Thoracic aorta (tissue), 2 donors: Measurements from ENCODE around the gene TSPAN5. TPM values are rescaled to one million over a fixed set of nuclear protein-coding genes. Genes with fewer than 3 reads are reported as not detected.

Experiments used
- ATAC-seq: fragments of 150-250 bp; one replicate; pipeline ENCODE4 v1.8.0; 2017; ENCODE audit warnings: low read depth; ENCODE audit not compliant: insufficient number of reproducible peaks, low FRiP score
- DNase-seq: peaks from one replicate; pipeline ENCODE4 v3.0.0-alpha.2; 2020; ENCODE audit warnings: low spot score
- H3K27ac ChIP-seq, 2 donors: fragments of 200-600 bp; sonication (generic); 1 replicate in 1 of 2; 2 replicates in 1 of 2; pipeline ENCODE4 v1.5.1; 2016; ENCODE audit warnings: mild to moderate bottlenecking in 2 of 2, moderate library complexity in 2 of 2
- H3K27me3 ChIP-seq: fragments of 200-600 bp; sonication (generic); replicated peaks from 2 replicates; pipeline ENCODE4 v1.6.0; 2016; ENCODE audit warnings: mild to moderate bottlenecking; ENCODE audit not compliant: insufficient read depth
- H3K36me3 ChIP-seq: fragments of 200-600 bp; sonication (generic); one replicate; pipeline ENCODE4 v1.5.1; 2016
- H3K4me1 ChIP-seq, 2 donors: fragments of 200-600 bp; sonication (generic); 1 replicate in 1 of 2; 2 replicates in 1 of 2; pipeline versions ENCODE4 v1.5.1 to v1.6.0; 2016; ENCODE audit warnings: low read depth in 2 of 2, mild to moderate bottlenecking in 1 of 2; ENCODE audit not compliant: control insufficient read depth in 1 of 2
- H3K4me3 ChIP-seq: fragments of 200-600 bp; sonication (generic); 2 replicates; pipeline ENCODE4 v1.5.1; 2016; ENCODE audit warnings: mild to moderate bottlenecking
- H3K9me3 ChIP-seq: fragments of 200-600 bp; sonication (generic); 2 replicates; pipeline ENCODE4 v1.5.1; 2016
- total RNA-seq, 2 donors: library from RNA; depleted of rRNA; stranded (reverse); fragments of >200 nt; gene quantifications; one replicate each; pipeline versions ENCODE4 v1.1.0 to v1.2.3, GENCODE V29; 2016
- TF ChIP-seq, protein P1 (sequence below): fragments of 200-600 bp; sonication (generic); IDR thresholded peaks from one replicate; pipeline ENCODE4 v1.5.1; 2019; ENCODE audit warnings: antibody characterized with exemption

The TSPAN5 gene
- total RNA-seq, 2 donors from 2014 or later: 7.7 to 11.4 TPM

DNA sequence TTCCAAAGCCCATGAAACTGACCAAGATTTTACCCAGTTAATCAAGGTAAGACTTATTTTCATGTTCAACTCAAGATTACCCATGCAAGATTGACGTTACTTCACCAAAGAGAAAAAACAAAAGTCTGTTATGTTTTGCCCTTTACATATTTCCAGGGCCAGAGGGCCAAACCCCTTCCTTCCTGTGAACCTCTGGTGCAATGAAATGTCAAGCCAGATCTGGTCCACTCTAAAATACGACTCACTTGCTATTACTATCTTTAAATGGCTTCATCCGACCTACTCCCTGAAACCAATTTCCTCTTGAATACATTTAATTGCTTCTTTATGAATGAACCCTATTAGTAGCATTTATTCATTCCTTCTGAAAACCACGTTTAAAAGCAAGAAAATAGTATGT lies 33.0 kb downstream of the TSPAN5 start:
- DNase-seq: no peak

DNA sequence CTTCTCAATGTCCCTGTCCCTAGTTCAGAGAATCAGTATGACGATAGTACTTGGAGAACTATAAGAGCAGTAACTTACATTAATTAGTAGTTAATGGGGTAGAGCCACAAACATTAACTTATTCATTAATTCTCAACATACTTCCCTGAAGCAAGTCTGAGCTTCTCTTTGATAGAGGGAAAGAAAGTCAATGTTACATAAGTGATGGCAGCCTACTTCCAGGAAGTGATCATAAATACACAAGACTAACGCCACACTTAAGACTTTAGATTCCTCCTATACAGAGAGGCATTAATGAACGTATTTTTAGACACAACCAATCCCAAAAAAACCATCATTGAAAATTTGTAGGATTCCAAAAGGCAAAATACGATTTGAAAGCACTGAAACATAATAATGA lies 33.8 kb downstream of the TSPAN5 start:
- TF ChIP-seq, protein P1, sequence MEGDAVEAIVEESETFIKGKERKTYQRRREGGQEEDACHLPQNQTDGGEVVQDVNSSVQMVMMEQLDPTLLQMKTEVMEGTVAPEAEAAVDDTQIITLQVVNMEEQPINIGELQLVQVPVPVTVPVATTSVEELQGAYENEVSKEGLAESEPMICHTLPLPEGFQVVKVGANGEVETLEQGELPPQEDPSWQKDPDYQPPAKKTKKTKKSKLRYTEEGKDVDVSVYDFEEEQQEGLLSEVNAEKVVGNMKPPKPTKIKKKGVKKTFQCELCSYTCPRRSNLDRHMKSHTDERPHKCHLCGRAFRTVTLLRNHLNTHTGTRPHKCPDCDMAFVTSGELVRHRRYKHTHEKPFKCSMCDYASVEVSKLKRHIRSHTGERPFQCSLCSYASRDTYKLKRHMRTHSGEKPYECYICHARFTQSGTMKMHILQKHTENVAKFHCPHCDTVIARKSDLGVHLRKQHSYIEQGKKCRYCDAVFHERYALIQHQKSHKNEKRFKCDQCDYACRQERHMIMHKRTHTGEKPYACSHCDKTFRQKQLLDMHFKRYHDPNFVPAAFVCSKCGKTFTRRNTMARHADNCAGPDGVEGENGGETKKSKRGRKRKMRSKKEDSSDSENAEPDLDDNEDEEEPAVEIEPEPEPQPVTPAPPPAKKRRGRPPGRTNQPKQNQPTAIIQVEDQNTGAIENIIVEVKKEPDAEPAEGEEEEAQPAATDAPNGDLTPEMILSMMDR: no peak
- no peak for ATAC-seq

More for the DNA sequence above, 33.0 kb downstream of the TSPAN5 start:
- no peaks in the 10 kb centered on the region for H3K36me3 ChIP-seq
- no peak overlapping the region for H3K4me3 ChIP-seq
- TF ChIP-seq, protein P1: no peak
- peaks cover 26 to 29% of the 10 kb centered on the region in 2 donors for H3K4me1 ChIP-seq
- H3K9me3 ChIP-seq: no peaks in the 10 kb centered on the region
- H3K27me3 ChIP-seq: no peaks in the 10 kb centered on the region
- peak overlapping the region in 1 of 2 donors; percentile 57 for H3K27ac ChIP-seq
- ATAC-seq: no peak

DNA sequence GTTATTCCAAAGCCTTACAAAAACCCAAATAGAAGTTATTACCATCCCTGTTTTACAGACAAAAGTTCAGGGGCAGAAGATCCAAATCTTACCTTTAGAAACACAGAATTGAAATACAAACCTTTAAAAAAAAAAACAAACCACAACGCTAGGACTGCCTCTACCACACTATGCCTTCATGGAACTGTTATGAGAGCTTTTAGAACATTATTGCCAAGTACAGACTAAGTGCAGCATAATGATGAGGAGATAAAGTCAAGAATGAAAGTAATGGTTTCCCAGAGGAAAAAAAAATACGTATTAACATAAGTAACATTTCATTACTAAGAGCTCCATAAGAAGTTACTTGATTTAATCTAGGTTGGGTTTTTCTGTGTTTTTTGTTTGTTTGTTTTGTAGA lies 34.3 kb downstream of the TSPAN5 start:
- TF ChIP-seq, protein P1: no peak
- H3K27me3 ChIP-seq: no peaks in the 10 kb centered on the region
- no peaks in the 10 kb centered on the region for H3K9me3 ChIP-seq
- no peak for DNase-seq
- no peak overlapping the region for H3K27ac ChIP-seq
- no peaks in the 10 kb centered on the region for H3K36me3 ChIP-seq
- no peak overlapping the region for H3K4me3 ChIP-seq
- peaks cover 26 to 29% of the 10 kb centered on the region in 2 donors for H3K4me1 ChIP-seq
- ATAC-seq: no peak

More for the DNA sequence above, 33.8 kb downstream of the TSPAN5 start:
- no peak overlapping the region for H3K4me3 ChIP-seq
- H3K27ac ChIP-seq: no peak overlapping the region
- H3K36me3 ChIP-seq: no peaks in the 10 kb centered on the region
- H3K9me3 ChIP-seq: no peaks in the 10 kb centered on the region
- H3K27me3 ChIP-seq: no peaks in the 10 kb centered on the region
- no peak for DNase-seq
- H3K4me1 ChIP-seq: peaks cover 26 to 29% of the 10 kb centered on the region in 2 donors

DNA sequence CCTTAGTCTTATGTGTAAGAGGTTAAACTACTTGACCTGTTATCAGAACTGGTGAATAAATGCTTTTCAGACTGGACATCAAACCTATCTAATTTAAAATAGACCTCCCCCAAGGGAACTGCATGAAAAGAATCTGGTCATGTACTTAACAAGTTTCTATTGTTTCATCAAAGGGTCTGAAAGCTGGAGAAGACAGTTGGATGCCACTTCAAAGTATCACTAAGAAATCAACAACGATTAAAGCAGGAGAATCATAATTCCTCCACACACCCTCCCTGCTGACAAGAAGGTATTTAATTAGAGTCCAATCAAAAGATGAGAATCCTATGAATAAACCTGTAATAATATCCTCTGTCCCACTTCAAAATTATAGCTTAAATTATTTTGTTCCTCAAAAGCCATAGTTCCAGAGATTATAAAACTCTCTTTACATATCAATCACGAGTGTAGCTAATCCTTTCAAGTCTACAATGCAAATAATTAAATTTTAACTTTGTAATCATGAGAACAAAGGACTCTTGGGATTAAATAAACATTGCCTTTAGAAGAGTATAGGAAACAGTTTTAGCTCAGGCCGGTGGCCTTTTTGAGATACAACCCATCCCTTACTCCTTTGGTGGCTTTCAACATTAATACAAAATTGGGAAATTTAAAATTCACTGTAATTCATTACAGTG lies 35.1 kb downstream of the TSPAN5 start:
- Histone ChIP-seq H3K4me3 (no peak overlapping the region), H3K27me3 (no peaks in the 10 kb centered on the region), H3K27ac (no peak overlapping the region), H3K4me1 (peaks cover 26 to 29% of the 10 kb centered on the region in 2 donors), H3K36me3 (no peaks in the 10 kb centered on the region), H3K9me3 (no peaks in the 10 kb centered on the region)
- DNase-seq (no peak), ATAC-seq (no peak)
- TF ChIP-seq, protein P1: no peak

DNA sequence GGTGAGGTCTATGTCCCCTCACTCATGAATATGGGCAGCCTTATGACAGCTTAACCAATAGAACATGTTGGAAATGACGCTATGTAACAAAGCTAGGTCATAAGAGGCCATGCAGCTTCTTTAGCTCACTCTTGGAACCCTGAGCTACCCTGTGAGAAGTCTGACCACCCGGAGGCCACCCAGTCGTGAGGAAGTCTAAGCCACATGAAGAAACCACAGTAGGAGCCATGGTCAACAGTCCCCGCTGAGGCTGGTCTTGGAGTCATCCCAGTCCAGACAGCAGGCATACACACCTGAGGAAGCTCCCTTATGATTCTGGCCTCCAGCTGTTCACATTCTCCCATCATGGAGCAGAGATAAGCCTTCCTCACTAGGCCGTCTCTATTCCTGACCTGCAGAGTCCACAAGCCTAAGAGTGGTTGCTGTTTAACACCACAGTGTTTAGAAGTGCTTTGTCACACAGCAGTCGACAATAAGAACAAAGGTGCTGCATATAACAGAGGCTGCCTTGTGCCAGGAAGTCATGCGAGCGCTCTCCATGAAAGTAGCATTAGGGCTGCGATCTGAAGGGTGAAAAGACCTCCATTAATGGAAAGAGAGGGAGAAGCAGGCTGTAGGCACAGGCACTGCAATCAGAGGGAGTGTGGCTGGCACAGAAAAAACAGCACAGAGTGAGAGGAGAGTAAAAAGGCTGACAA lies 38.2 kb downstream of the TSPAN5 start:
- ATAC-seq (no peak), DNase-seq (no peak)
- no peaks in the 10 kb centered on the region for H3K27me3 ChIP-seq
- no peak overlapping the region for H3K27ac ChIP-seq
- no peaks in the 10 kb centered on the region for H3K9me3 ChIP-seq
- peaks cover 2 to 4% of the 10 kb centered on the region in 2 donors for H3K4me1 ChIP-seq
- H3K4me3 ChIP-seq: no peak overlapping the region
- H3K36me3 ChIP-seq: no peaks in the 10 kb centered on the region
- TF ChIP-seq, protein P1: no peak
